K562 (cell line): ENCODE data around the gene LGALS12. TPM values are rescaled to one million over a fixed set of nuclear protein-coding genes. Genes with fewer than 3 reads are reported as not detected.

Experiments used
- HMG20A ChIP-seq: fragments of 450-650 bp; formaldehyde crosslinking; conservative IDR thresholded peaks from 2 replicates; pipeline ENCODE4 v1.4.0; 2020; ENCODE audit warnings: mild to moderate bottlenecking, mixed read lengths
- HNRNPLL ChIP-seq: fragments of 200-400 bp; formaldehyde crosslinking; IDR thresholded peaks from 2 replicates; pipeline ENCODE4 v1.6.1; 2017; ENCODE audit warnings: low read length, low read depth, mild to moderate bottlenecking; ENCODE audit not compliant: poor library complexity, severe bottlenecking
- JUNB ChIP-seq: fragments of 450-650 bp; formaldehyde crosslinking; conservative IDR thresholded peaks from 2 replicates; pipeline ENCODE4 v1.4.0; 2020; ENCODE audit warnings: mild to moderate bottlenecking
- MAFF ChIP-seq: IDR thresholded peaks from 2 replicates; pipeline ENCODE4 v1.6.1; 2012; ENCODE audit warnings: low read length, improper control_type of control experiment
- MYBL2 ChIP-seq, 2 experiments: fragments of 450-650 bp in 1 of 2; sonication (generic) in 1 of 2; formaldehyde crosslinking in 1 of 2; IDR thresholded peaks; 2 replicates each; pipeline versions ENCODE4 v1.6.1 to v1.8.1; 2017 to 2022; ENCODE audit warnings: borderline replicate concordance in 1 of 2, inconsistent platforms in 1 of 2, low read depth in 1 of 2, mild to moderate bottlenecking in 1 of 2, missing genetic modification reagents in 1 of 2, moderate library complexity in 1 of 2
- MYC ChIP-seq, 2 experiments: fragments of 250-450 bp in 1 of 2; sonication (Bioruptor Pico) in 1 of 2; IDR thresholded peaks; 2 replicates each; pipeline versions ENCODE4 v1.5.1 to v1.6.1; 2012 to 2021; ENCODE audit warnings: low read depth in 2 of 2, borderline replicate concordance in 1 of 2, improper control_type of control experiment in 1 of 2, low read length in 1 of 2, mild to moderate bottlenecking in 1 of 2, moderate library complexity in 1 of 2
- PRPF4 ChIP-seq: fragments of 200-400 bp; formaldehyde crosslinking; IDR thresholded peaks from one replicate; pipeline ENCODE4 v1.6.1; 2017; ENCODE audit warnings: low read length, low read depth, mild to moderate bottlenecking; ENCODE audit not compliant: insufficient read depth, poor library complexity, severe bottlenecking
- THRAP3 ChIP-seq: fragments of 450-650 bp; IDR thresholded peaks from 2 replicates; pipeline ENCODE4 v1.6.1; 2016; ENCODE audit warnings: mild to moderate bottlenecking, inconsistent platforms, borderline replicate concordance
- ZNF830 ChIP-seq: fragments of 250-450 bp; sonication (Bioruptor Pico); IDR thresholded peaks from 2 replicates; pipeline ENCODE4 v1.5.0; 2021; ENCODE audit warnings: mild to moderate bottlenecking
- polyA plus RNA-seq, 8 experiments: library from polyadenylated mRNA; depleted of rRNA in 4 of 8; stranded (reverse) in 5 of 8; unstranded in 3 of 8; fragments of >200 nt; fragmentation: Nextera tagmentation in 2 of 8; fragmentation: Illumina TruSeq in 1 of 8; extraction: Ambion mirVana in 2 of 8; extraction: Trizol in 1 of 8; gene quantifications; 2 replicates each; pipeline versions ENCODE4 v1.2.1 to v1.2.3, GENCODE V29; 2011 to 2014; ENCODE audit warnings: inconsistent platforms in 1 of 8, missing spikeins in 1 of 8
- total RNA-seq, 7 experiments: library from RNA; depleted of rRNA in 6 of 7; stranded (reverse); fragments of >200 nt in 6 of 7; fragmentation: Illumina TruSeq in 2 of 7; extraction: Trizol in 2 of 7; gene quantifications; 2 replicates each; pipeline versions ENCODE4 v1.2.1 to v1.2.3, GENCODE V29; 2011 to 2021; ENCODE audit warnings: low replicate concordance in 1 of 7
- TF ChIP-seq, protein P1 (sequence below), 2 experiments: fragments of 150-350 bp in 1 of 2; IDR thresholded peaks; 2 replicates each; pipeline ENCODE4 v1.6.1; 2012 to 2016; ENCODE audit warnings: low read depth in 2 of 2, low read length in 2 of 2, mild to moderate bottlenecking in 1 of 2, moderate library complexity in 1 of 2
- TF ChIP-seq, protein P2 (sequence below): fragments of 250-450 bp; sonication (Bioruptor Pico); IDR thresholded peaks from 2 replicates; pipeline ENCODE4 v1.5.0; 2021; ENCODE audit warnings: mild to moderate bottlenecking, moderate library complexity
- TF ChIP-seq, protein P3 (sequence below): sonication (generic); formaldehyde crosslinking; IDR thresholded peaks from 2 replicates; pipeline ENCODE4 v1.8.0; 2023; ENCODE audit warnings: mild to moderate bottlenecking, missing genetic modification reagents
- TF ChIP-seq, protein P4 (sequence below): fragments of 250-450 bp; sonication (Bioruptor Pico); IDR thresholded peaks from 2 replicates; pipeline ENCODE4 v1.8.0; 2021; ENCODE audit warnings: mild to moderate bottlenecking, moderate library complexity

Gene LGALS12
- total and polyA plus RNA-seq, 9 of the 15 experiments (the other 6 are each of a cell fraction or from before 2014, with no cell fraction given) = 0.66 to 8.0 (median 5.0) TPM

GRCh38 chr11:63534895-63535461 lies 29.1 kb downstream of the LGALS12 start (continued):
- TF ChIP-seq, protein P1, sequence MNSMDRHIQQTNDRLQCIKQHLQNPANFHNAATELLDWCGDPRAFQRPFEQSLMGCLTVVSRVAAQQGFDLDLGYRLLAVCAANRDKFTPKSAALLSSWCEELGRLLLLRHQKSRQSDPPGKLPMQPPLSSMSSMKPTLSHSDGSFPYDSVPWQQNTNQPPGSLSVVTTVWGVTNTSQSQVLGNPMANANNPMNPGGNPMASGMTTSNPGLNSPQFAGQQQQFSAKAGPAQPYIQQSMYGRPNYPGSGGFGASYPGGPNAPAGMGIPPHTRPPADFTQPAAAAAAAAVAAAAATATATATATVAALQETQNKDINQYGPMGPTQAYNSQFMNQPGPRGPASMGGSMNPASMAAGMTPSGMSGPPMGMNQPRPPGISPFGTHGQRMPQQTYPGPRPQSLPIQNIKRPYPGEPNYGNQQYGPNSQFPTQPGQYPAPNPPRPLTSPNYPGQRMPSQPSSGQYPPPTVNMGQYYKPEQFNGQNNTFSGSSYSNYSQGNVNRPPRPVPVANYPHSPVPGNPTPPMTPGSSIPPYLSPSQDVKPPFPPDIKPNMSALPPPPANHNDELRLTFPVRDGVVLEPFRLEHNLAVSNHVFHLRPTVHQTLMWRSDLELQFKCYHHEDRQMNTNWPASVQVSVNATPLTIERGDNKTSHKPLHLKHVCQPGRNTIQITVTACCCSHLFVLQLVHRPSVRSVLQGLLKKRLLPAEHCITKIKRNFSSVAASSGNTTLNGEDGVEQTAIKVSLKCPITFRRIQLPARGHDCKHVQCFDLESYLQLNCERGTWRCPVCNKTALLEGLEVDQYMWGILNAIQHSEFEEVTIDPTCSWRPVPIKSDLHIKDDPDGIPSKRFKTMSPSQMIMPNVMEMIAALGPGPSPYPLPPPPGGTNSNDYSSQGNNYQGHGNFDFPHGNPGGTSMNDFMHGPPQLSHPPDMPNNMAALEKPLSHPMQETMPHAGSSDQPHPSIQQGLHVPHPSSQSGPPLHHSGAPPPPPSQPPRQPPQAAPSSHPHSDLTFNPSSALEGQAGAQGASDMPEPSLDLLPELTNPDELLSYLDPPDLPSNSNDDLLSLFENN (IDR thresholded peaks at IDR 0.05; ENCODE audit: low read depth in 2 of 2, low read length in 2 of 2) = no peak
- TF ChIP-seq MAFF (peak; percentile 23; the same call in 1 of the 2 replicates), JUNB (CRISPR knock-in tag) (no peak), THRAP3 (no peak), PRPF4 (no peak), HNRNPLL (no peak), MYBL2 (IDR thresholded peaks at IDR 0.05; ENCODE audit: low read depth) (no peak), MYBL2 (CRISPR knock-in tag; IDR thresholded peaks at IDR 0.05; ENCODE audit: borderline replicate concordance) (no peak), ZNF830 (CRISPR knock-in tag) (peak; percentile 88; the same call in 1 of the 2 replicates), HMG20A (peak; percentile 78), MYC (IDR thresholded peaks at IDR 0.05; ENCODE audit: low read depth, low read length) (no peak), MYC (CRISPR knock-in tag; IDR thresholded peaks at IDR 0.05; ENCODE audit: borderline replicate concordance, low read depth) (peak; percentile 96)
- TF ChIP-seq, protein P2, sequence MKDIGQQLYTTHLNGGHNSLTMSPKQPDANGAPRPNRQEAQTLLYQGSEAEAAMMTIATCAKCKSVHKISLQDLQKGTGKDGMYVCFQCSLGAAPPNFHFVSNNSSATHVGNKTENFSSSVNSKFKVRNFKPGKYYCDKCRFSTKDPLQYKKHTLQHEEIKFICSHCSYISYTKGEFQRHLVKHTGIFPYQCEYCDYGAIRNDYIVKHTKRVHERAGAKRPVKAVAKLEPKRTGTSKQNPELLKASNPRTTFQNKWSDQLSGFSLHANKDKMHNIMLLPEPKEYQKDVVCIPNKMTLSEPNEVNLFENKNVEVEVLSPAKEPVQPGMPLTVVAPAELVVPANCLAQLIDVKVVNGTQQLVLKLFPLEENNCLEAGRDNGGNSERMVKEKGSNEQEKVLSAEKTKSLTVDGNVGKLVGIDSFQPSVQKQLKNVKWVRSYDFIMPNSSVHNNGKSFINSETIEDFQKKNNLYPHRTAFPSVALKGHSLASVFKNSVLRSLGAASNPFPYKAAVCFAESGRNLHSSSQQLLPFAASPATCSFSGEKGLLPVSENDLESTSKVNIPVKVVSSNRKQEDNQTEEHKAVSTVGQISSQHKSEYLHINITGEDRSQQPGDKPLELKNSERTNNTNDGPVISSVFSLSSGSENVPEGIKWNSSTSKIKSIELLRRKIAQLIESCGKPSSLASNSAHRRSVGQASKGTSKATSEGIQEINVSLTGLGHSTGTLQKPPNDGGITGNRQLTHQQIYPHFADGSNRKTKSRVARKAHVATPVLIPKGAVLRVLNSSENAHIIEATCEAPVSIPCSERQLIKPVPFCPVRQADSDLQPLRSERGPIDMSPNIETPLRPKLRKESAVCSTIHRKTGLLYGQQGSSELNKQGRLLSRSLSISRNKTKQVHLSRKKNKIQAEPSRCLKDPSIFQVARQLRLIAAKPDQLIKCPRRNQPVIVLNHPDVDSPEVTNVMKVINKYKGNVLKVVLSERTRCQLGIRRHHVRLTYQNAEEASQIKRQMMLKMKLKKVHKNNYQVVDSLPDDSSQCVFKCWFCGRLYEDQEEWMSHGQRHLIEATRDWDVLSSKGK (CRISPR knock-in tag) = no peak; the same call in 1 of the 2 replicates
- TF ChIP-seq, protein P3, sequence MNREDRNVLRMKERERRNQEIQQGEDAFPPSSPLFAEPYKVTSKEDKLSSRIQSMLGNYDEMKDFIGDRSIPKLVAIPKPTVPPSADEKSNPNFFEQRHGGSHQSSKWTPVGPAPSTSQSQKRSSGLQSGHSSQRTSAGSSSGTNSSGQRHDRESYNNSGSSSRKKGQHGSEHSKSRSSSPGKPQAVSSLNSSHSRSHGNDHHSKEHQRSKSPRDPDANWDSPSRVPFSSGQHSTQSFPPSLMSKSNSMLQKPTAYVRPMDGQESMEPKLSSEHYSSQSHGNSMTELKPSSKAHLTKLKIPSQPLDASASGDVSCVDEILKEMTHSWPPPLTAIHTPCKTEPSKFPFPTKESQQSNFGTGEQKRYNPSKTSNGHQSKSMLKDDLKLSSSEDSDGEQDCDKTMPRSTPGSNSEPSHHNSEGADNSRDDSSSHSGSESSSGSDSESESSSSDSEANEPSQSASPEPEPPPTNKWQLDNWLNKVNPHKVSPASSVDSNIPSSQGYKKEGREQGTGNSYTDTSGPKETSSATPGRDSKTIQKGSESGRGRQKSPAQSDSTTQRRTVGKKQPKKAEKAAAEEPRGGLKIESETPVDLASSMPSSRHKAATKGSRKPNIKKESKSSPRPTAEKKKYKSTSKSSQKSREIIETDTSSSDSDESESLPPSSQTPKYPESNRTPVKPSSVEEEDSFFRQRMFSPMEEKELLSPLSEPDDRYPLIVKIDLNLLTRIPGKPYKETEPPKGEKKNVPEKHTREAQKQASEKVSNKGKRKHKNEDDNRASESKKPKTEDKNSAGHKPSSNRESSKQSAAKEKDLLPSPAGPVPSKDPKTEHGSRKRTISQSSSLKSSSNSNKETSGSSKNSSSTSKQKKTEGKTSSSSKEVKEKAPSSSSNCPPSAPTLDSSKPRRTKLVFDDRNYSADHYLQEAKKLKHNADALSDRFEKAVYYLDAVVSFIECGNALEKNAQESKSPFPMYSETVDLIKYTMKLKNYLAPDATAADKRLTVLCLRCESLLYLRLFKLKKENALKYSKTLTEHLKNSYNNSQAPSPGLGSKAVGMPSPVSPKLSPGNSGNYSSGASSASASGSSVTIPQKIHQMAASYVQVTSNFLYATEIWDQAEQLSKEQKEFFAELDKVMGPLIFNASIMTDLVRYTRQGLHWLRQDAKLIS (CRISPR knock-in tag) = no peak
- TF ChIP-seq, protein P4, sequence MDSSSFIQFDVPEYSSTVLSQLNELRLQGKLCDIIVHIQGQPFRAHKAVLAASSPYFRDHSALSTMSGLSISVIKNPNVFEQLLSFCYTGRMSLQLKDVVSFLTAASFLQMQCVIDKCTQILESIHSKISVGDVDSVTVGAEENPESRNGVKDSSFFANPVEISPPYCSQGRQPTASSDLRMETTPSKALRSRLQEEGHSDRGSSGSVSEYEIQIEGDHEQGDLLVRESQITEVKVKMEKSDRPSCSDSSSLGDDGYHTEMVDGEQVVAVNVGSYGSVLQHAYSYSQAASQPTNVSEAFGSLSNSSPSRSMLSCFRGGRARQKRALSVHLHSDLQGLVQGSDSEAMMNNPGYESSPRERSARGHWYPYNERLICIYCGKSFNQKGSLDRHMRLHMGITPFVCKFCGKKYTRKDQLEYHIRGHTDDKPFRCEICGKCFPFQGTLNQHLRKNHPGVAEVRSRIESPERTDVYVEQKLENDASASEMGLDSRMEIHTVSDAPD (CRISPR knock-in tag) = peak; percentile 94
